ENCODE results near the gene AMN. TPM values are rescaled to one million over a fixed set of nuclear protein-coding genes. Genes with fewer than 3 reads are reported as not detected.

Gene AMN
- total RNA-seq, 1 experiment from 2014 or later: 21.8 TPM

DNA sequence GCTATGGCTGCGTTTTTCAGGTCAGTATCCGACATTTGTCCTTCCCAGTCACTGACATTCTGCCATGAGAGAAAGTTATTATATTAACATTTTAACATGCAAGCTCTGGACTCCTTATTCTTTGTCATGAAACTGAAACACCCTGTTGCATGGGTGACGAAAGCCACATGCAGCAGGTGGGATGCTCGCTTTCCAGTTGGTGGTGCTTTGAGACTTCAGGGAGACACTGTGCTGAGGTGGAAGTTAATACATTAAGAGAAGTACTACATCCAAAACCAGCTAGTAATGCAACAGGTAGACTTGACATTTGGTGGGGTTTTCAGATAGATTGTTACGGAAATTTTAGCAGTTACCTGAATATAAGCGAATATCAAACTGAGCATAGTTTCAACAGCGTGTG is 32.8 kb upstream of the AMN start:
- TF ChIP-seq, protein P1, sequence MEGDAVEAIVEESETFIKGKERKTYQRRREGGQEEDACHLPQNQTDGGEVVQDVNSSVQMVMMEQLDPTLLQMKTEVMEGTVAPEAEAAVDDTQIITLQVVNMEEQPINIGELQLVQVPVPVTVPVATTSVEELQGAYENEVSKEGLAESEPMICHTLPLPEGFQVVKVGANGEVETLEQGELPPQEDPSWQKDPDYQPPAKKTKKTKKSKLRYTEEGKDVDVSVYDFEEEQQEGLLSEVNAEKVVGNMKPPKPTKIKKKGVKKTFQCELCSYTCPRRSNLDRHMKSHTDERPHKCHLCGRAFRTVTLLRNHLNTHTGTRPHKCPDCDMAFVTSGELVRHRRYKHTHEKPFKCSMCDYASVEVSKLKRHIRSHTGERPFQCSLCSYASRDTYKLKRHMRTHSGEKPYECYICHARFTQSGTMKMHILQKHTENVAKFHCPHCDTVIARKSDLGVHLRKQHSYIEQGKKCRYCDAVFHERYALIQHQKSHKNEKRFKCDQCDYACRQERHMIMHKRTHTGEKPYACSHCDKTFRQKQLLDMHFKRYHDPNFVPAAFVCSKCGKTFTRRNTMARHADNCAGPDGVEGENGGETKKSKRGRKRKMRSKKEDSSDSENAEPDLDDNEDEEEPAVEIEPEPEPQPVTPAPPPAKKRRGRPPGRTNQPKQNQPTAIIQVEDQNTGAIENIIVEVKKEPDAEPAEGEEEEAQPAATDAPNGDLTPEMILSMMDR (conservative IDR thresholded peaks at IDR 0.05): no peak
- TF ChIP-seq EZH2 (IDR thresholded peaks at IDR 0.05; ENCODE audit: low read depth): no peak
- BruUV-seq (replicated peaks): no TSS peak
- no peaks in the 10 kb centered on the region for H3K4me1 ChIP-seq (replicated peaks; ENCODE audit: insufficient read depth)
- H3K79me2 ChIP-seq (ENCODE audit: low read depth): no peaks in the 10 kb centered on the region
- H3K9me2 ChIP-seq (ENCODE audit: insufficient read depth): no peaks in the 10 kb centered on the region
- ChIA-PET CTCF (no interaction called here), POLR2A (ENCODE audit: unreplicated experiment) (no interaction called here)
- no peak for DNase-seq
- no peak overlapping the region for H3K4me2 ChIP-seq
- H3K36me3 ChIP-seq (ENCODE audit: low read depth): 0 out of 2 replicates have a peak, but pooled peaks cover under 1% of the 10 kb centered on the region
- H3K4me3 ChIP-seq: no peak overlapping the region
- no peaks in the 10 kb centered on the region for H3K9me3 ChIP-seq (ENCODE audit: insufficient read depth, low read depth)
- intact Hi-C loops (cut with micrococcal nuclease; ENCODE audit: unreplicated experiment): no loop called here
- H4K20me1 ChIP-seq (ENCODE audit: insufficient read depth): no peaks in the 10 kb centered on the region
- H3K27me3 ChIP-seq (ENCODE audit: insufficient read depth, low read depth): no peaks in the 10 kb centered on the region
- no peak overlapping the region for H3K27ac ChIP-seq
- no peak overlapping the region for H2AFZ ChIP-seq
- H3F3A ChIP-seq (ENCODE audit: insufficient read depth, low read depth): peaks cover 9% of the 10 kb centered on the region; the same call in 1 of the 2 replicates

DNA sequence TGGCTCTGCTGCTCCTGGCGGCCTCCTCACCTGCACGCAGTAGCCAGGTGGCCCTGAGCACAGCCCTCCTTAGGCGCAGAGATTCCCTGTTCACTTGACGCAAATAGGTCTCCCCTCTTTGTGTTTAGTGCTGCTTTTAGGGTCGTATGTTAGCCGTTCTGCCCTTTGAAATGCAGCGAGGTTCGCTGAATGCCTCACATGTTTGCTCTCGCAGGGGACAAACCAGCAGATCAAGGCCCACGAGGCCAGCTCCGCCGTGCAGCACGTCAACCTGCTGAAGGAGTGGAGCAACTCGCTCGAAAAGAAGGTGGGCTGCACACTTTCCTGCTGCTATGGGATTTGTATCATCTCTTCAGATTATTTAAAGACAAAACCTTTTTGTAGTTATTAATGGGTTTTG is 31.4 kb upstream of the AMN start:
- H2AFZ ChIP-seq: no peak overlapping the region
- CTCF ChIA-PET: no interaction called here
- TF ChIP-seq, protein P1 (conservative IDR thresholded peaks at IDR 0.05): no peak
- TF ChIP-seq EZH2 (IDR thresholded peaks at IDR 0.05; ENCODE audit: low read depth): no peak
- H3K4me3 ChIP-seq: no peak overlapping the region
- no peaks in the 10 kb centered on the region for H3K9me3 ChIP-seq (ENCODE audit: insufficient read depth, low read depth)
- H3K79me2 ChIP-seq (ENCODE audit: low read depth): no peaks in the 10 kb centered on the region
- H3F3A ChIP-seq (ENCODE audit: insufficient read depth, low read depth): peaks cover 9% of the 10 kb centered on the region; the same call in 1 of the 2 replicates
- POLR2A ChIA-PET (ENCODE audit: unreplicated experiment): no interaction called here
- intact Hi-C loops (cut with micrococcal nuclease; ENCODE audit: unreplicated experiment): no loop called here
- H4K20me1 ChIP-seq (ENCODE audit: insufficient read depth): no peaks in the 10 kb centered on the region
- no peak for DNase-seq
- H3K27me3 ChIP-seq (ENCODE audit: insufficient read depth, low read depth): no peaks in the 10 kb centered on the region
- H3K4me1 ChIP-seq (replicated peaks; ENCODE audit: insufficient read depth): no peaks in the 10 kb centered on the region
- no TSS peak for BruUV-seq (replicated peaks)
- H3K27ac ChIP-seq: no peak overlapping the region
- H3K9me2 ChIP-seq (ENCODE audit: insufficient read depth): no peaks in the 10 kb centered on the region
- no peak overlapping the region for H3K4me2 ChIP-seq
- H3K36me3 ChIP-seq (ENCODE audit: low read depth): peaks cover 7% of the 10 kb centered on the region; the same call in 1 of the 2 replicates

DNA sequence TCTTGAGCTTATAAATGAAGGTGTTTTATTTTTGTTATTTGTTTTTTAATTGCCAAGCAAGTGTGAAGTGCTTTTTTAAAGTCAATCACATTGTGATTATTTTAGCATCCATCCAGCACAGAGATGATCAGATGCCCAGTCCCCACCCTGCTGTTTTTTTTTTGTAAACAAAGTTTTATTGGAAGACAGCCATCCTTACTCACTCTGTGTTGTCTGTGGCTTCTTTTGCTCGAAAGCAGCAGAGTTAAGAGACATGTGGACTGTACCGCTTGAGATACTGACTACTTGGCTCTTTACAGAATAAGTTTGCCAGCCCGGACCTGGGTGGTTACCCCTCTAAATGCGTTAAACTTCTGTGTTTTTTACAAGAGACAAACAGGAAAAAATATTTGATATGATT is 30.9 kb upstream of the AMN start:
- POLR2A ChIA-PET (ENCODE audit: unreplicated experiment): no interaction called here
- DNase-seq: no peak
- no TSS peak for BruUV-seq (replicated peaks)
- CTCF ChIA-PET: no interaction called here
- no peaks in the 10 kb centered on the region for H3K9me3 ChIP-seq (ENCODE audit: insufficient read depth, low read depth)
- H3K9me2 ChIP-seq (ENCODE audit: insufficient read depth): no peaks in the 10 kb centered on the region
- peaks cover 7% of the 10 kb centered on the region; the same call in 1 of the 2 replicates for H3K36me3 ChIP-seq (ENCODE audit: low read depth)
- H3K4me3 ChIP-seq: no peak overlapping the region
- intact Hi-C loops (cut with micrococcal nuclease; ENCODE audit: unreplicated experiment): no loop called here
- no peak overlapping the region for H2AFZ ChIP-seq
- no peaks in the 10 kb centered on the region for H4K20me1 ChIP-seq (ENCODE audit: insufficient read depth)
- H3K4me2 ChIP-seq: no peak overlapping the region
- no peak for TF ChIP-seq EZH2 (IDR thresholded peaks at IDR 0.05; ENCODE audit: low read depth)
- TF ChIP-seq, protein P1 (conservative IDR thresholded peaks at IDR 0.05): no peak
- no peaks in the 10 kb centered on the region for H3K4me1 ChIP-seq (replicated peaks; ENCODE audit: insufficient read depth)
- H3K27me3 ChIP-seq (ENCODE audit: insufficient read depth, low read depth): no peaks in the 10 kb centered on the region
- no peak overlapping the region for H3K27ac ChIP-seq
- H3F3A ChIP-seq (ENCODE audit: insufficient read depth, low read depth): peaks cover 9% of the 10 kb centered on the region; the same call in 1 of the 2 replicates
- no peaks in the 10 kb centered on the region for H3K79me2 ChIP-seq (ENCODE audit: low read depth)
